AG04450 (cell line): ENCODE measurements around the gene GTSF1L. TPM values are rescaled to one million over a fixed set of nuclear protein-coding genes. Genes with fewer than 3 reads are reported as not detected.

Experiments
- CTCF ChIA-PET: fragments of 300-600, 350-600 bp; formaldehyde crosslinking; extraction: SDS; loops from one replicate; lab custom pipeline; 2022; ENCODE audit warnings: antibody characterized with exemption, inconsistent platforms; lab: Charles Lee
- POLR2A ChIA-PET: fragments of 350-600 bp; formaldehyde crosslinking; extraction: SDS; loops from one replicate; lab custom pipeline; 2021; ENCODE audit warnings: antibody characterized with exemption, inconsistent platforms; lab: Yijun Ruan, JAX
- DNase-seq: peaks from one replicate; pipeline ENCODE4 v3.0.0-alpha.2; 2011; ENCODE audit warnings: low read depth, low spot score
- H3K27ac ChIP-seq: one replicate; pipeline ENCODE4 v1.5.1; 2012; ENCODE audit warnings: low read depth, low read length, control low read depth
- H3K27me3 ChIP-seq: one replicate; pipeline ENCODE4 v1.6.0; 2012; ENCODE audit warnings: low read length; ENCODE audit not compliant: control insufficient read depth, insufficient read depth
- H3K4me3 ChIP-seq: 2 replicates; pipeline ENCODE4 v1.5.1; 2011; ENCODE audit warnings: mild to moderate bottlenecking, low read depth, low read length, control low read depth
- H3K9me3 ChIP-seq: 2 replicates; pipeline ENCODE4 v1.5.1; 2012; ENCODE audit warnings: low read length; ENCODE audit not compliant: control insufficient read depth, insufficient read depth
- CTCF ChIP-seq: IDR thresholded peaks from 2 replicates; pipeline ENCODE4 v1.5.1; 2011; ENCODE audit warnings: low read depth, low read length, control low read depth, inconsistent platforms
- polyA plus RNA-seq: library from polyadenylated mRNA; depleted of rRNA; stranded (reverse); fragments of >200 nt; gene quantifications from 2 replicates; pipeline ENCODE4 v1.2.3, GENCODE V29; 2011

Gene GTSF1L
- polyA plus RNA-seq, 1 experiment, result not detected

GRCh38 chr20:43767686-43768474, 41.1 kb upstream of the GTSF1L start:
- Histone ChIP-seq H3K4me3 (no peak overlapping the region), H3K27me3 (peaks cover 3% of the 10 kb centered on the region), H3K27ac (no peak overlapping the region), H3K9me3 (peaks cover 3% of the 10 kb centered on the region)
- CTCF ChIA-PET, result interaction anchor here (0.6 to 0.9 kb wide), 2 partner anchors 19 to 72 kb away, joined by 3 read pairs; no protein-coding TSS in a partner anchor
- POLR2A ChIA-PET, result no interaction called here
- TF ChIP-seq CTCF, result peak; percentile 27; the same call in 1 of the 2 replicates
- DNase-seq, result no peak

GRCh38 chr20:43766917-43767316, 40.1 kb upstream of the GTSF1L start:
- ChIA-PET CTCF (interaction anchor here (0.6 to 1.4 kb wide), 2 partner anchors 53 to 73 kb away, joined by 4 to 7 read pairs; no protein-coding TSS in a partner anchor), POLR2A (no interaction called here)
- no peak for TF ChIP-seq CTCF
- no peaks in the 10 kb centered on the region; the same call in 1 of the 2 replicates for H3K9me3 ChIP-seq
- H3K4me3 ChIP-seq, result no peak overlapping the region
- no peak overlapping the region for H3K27ac ChIP-seq
- no peak for DNase-seq
- peaks cover 3% of the 10 kb centered on the region for H3K27me3 ChIP-seq

GRCh38 chr20:43766385-43766784, 39.6 kb upstream of the GTSF1L start:
- POLR2A ChIA-PET, result no interaction called here
- H3K27me3 ChIP-seq, result peaks cover 3% of the 10 kb centered on the region
- no peaks in the 10 kb centered on the region; the same call in 1 of the 2 replicates for H3K9me3 ChIP-seq
- no peak for DNase-seq
- no peak overlapping the region for H3K4me3 ChIP-seq
- CTCF ChIA-PET, result interaction anchor here (0.9 to 1.4 kb wide), 2 partner anchors 11 to 74 kb away, joined by 3 to 4 read pairs; no protein-coding TSS in a partner anchor
- no peak for TF ChIP-seq CTCF
- no peak overlapping the region for H3K27ac ChIP-seq

- DNase-seq, result no peak
- ChIA-PET CTCF (interaction anchor here (0.9 to 1.4 kb wide), 2 partner anchors 11 to 74 kb away, joined by 3 to 4 read pairs; no protein-coding TSS in a partner anchor), POLR2A (no interaction called here)
- H3K4me3 ChIP-seq, result no peak overlapping the region
- peaks cover 3% of the 10 kb centered on the region for H3K27me3 ChIP-seq
- H3K9me3 ChIP-seq, result no peaks in the 10 kb centered on the region; the same call in 1 of the 2 replicates
- no peak for TF ChIP-seq CTCF
- H3K27ac ChIP-seq, result no peak overlapping the region
These were observed 39.1 kb upstream of the GTSF1L start for GRCh38 chr20:43765916-43766315.

- POLR2A ChIA-PET, result no interaction called here
- H3K27me3 ChIP-seq, result peaks cover 3% of the 10 kb centered on the region
- TF ChIP-seq CTCF, result no peak
- H3K9me3 ChIP-seq, result no peaks in the 10 kb centered on the region; the same call in 1 of the 2 replicates
- peak overlapping the region; percentile 11 for H3K27ac ChIP-seq
- H3K4me3 ChIP-seq, result no peak overlapping the region
- CTCF ChIA-PET, result interaction anchor here (1.2 kb wide), 1 partner anchor 13 kb away, joined by 6 read pairs; no protein-coding TSS in a partner anchor
- no peak for DNase-seq
These were observed 36.1 kb upstream of the GTSF1L start for GRCh38 chr20:43762911-43763310.
